ENCODE results near the gene ABHD16A. TPM values are rescaled to one million over a fixed set of nuclear protein-coding genes. Genes with fewer than 3 reads are reported as not detected.

Gene ABHD16A
- total RNA-seq, 4 donors from 2014 or later: 37.1 to 62.1 (median 49.9) TPM

DNA sequence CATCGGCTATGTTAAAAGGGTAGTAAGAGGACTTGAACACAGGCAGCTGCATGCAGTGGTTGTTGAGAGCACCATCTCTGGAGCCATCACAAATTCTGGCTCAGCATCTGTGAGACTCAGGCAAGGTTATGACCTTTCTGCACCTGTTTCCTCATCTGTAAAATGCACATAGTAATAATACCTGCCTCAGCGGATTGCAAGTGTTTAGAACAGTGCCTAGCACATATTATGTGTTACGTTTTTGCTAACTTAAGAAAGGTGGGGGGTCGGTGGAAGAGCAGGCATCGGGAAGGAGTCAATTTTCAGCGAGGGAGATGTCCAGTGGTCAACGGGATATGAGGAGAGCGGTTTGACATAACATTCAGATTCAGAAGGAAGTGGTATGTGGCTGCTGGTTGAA lies 25.2 kb downstream of the ABHD16A start:
- 63 to 71% methylated on average over 8 of the region's 8 CpGs for WGBS, 2 donors
- Histone ChIP-seq H3K36me3 (peaks cover 0 to 19% (median 5%) of the 10 kb centered on the region in 3 donors), H3K4me1 (peaks cover 0 to 26% (median 2%) of the 10 kb centered on the region in 4 donors), H3K4me3 (no peak overlapping the region), H3K27me3 (no peaks in the 10 kb centered on the region), H3K9me3 (no peaks in the 10 kb centered on the region), H3K27ac (no peak overlapping the region)
- TF ChIP-seq POLR2A (IDR thresholded peaks at IDR 0.05) (no peak), EP300 (IDR thresholded peaks at IDR 0.05) (no peak)
- TF ChIP-seq, protein P1, sequence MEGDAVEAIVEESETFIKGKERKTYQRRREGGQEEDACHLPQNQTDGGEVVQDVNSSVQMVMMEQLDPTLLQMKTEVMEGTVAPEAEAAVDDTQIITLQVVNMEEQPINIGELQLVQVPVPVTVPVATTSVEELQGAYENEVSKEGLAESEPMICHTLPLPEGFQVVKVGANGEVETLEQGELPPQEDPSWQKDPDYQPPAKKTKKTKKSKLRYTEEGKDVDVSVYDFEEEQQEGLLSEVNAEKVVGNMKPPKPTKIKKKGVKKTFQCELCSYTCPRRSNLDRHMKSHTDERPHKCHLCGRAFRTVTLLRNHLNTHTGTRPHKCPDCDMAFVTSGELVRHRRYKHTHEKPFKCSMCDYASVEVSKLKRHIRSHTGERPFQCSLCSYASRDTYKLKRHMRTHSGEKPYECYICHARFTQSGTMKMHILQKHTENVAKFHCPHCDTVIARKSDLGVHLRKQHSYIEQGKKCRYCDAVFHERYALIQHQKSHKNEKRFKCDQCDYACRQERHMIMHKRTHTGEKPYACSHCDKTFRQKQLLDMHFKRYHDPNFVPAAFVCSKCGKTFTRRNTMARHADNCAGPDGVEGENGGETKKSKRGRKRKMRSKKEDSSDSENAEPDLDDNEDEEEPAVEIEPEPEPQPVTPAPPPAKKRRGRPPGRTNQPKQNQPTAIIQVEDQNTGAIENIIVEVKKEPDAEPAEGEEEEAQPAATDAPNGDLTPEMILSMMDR (IDR thresholded peaks at IDR 0.05): no peak
- DNase-seq (ENCODE audit: low spot score in 2 of 2): no peak

DNA sequence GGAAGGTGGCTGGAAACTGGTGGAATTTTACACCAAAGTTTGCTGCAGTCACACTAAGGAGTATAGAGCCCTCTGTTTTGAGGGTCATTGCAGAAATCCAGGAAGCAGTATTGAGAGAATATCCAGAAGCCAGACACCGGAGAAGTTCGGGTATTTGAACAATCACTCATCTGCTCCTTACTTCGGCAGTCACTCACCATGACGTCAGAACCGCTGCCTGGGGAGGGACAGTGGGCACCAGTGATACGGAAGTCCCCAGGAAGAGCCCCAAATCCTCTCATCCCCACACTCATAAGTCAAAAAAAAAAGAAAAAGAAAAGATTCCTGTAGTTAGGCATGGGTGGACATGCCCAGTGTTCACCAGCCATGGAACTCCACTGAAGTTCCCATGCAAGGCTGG lies 26.2 kb downstream of the ABHD16A start:
- Histone ChIP-seq H3K36me3 (peaks cover 0 to 30% (median 13%) of the 10 kb centered on the region in 3 donors), H3K4me3 (no peak overlapping the region), H3K27ac (no peak overlapping the region), H3K4me1 (peaks cover 0 to 18% (median 2%) of the 10 kb centered on the region in 4 donors), H3K27me3 (no peaks in the 10 kb centered on the region), H3K9me3 (no peaks in the 10 kb centered on the region)
- no peak for TF ChIP-seq POLR2A (IDR thresholded peaks at IDR 0.05)
- no peak for TF ChIP-seq EP300 (IDR thresholded peaks at IDR 0.05)
- TF ChIP-seq, protein P1 (IDR thresholded peaks at IDR 0.05): no peak
- 67 to 73% methylated on average over 6 of the region's 6 CpGs for WGBS, 2 donors
- no peak for DNase-seq (ENCODE audit: low spot score in 2 of 2)

DNA sequence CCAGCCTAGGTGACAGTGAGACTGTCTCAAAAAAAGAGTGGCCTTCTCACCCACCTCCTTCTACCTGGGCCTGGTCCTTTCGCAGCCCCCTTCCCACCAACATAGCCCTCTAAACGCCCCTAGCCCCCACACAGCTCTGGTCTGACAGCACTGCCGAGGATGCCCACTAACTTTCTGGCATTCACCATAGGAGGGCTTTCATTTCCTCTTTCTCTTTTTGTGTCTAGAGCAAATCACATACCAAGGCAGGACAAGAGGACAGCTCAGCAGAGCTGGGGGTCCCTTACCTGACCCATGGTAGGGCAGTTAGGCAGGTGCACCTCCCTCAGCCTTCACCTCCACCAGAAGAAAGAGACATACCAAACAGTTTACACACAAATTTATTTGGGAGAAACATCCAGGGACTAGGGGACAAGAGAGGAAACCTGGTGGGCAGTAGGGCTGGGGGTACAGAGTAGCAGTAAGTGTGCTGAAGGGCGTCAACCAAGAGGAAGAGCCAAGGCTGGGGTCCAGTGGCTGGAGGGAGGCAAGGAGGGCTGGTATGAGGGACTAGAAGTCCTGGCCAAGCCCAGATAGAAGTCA lies 26.7 kb downstream of the ABHD16A start:
- Histone ChIP-seq H3K27me3 (no peaks in the 10 kb centered on the region), H3K36me3 (peaks cover 0 to 34% (median 16%) of the 10 kb centered on the region in 3 donors), H3K4me1 (peaks cover 0 to 14% (median 2%) of the 10 kb centered on the region in 4 donors), H3K9me3 (no peaks in the 10 kb centered on the region), H3K27ac (no peak overlapping the region), H3K4me3 (no peak overlapping the region)
- no peak for TF ChIP-seq POLR2A (IDR thresholded peaks at IDR 0.05)
- TF ChIP-seq, protein P1 (IDR thresholded peaks at IDR 0.05): no peak
- 72 to 82% methylated on average over 4 of the region's 4 CpGs for WGBS, 2 donors
- DNase-seq (ENCODE audit: low spot score in 2 of 2): no peak

DNA sequence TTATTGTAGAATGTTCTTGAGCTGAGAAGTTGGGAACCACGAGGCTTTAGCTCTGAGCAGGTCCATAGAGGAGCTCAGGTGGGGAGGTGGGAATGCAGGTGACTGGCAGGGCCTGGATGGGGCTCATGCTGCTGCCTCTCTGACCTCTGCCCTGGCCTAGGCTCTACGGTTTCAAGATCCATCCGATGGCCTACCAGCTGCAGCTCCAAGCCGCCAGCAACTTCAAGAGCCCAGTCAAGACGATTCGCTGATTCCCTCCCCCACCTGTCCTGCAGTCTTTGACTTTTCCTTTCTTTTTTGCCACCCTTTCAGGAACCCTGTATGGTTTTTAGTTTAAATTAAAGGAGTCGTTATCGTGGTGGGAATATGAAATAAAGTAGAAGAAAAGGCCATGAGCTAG lies 33.4 kb downstream of the ABHD16A start, which contains the start of gene LY6G5B:
Gene LY6G5B, plus strand, starts transcription at position 301 of the 400 bp plus-strand sequence. CDS start 975 bp downstream, outside the sequence.
- Histone ChIP-seq H3K27me3 (no peaks in the 10 kb centered on the region), H3K9me3 (no peaks in the 10 kb centered on the region), H3K4me1 (peaks cover 0 to 27% (median 9%) of the 10 kb centered on the region in 4 donors), H3K27ac (no peak within 1 kb of the TSS), H3K4me3 (no peak within 1 kb of the TSS), H3K36me3 (peaks cover 8 to 75% (median 46%) of the 10 kb centered on the region in 3 donors)
- no peak for DNase-seq (ENCODE audit: low spot score in 2 of 2)
- TF ChIP-seq, protein P1 (IDR thresholded peaks at IDR 0.05): no peak
- TF ChIP-seq EP300 (IDR thresholded peaks at IDR 0.05) (no peak), POLR2A (IDR thresholded peaks at IDR 0.05) (no peak)
- WGBS, 2 donors: 84 to 86% methylated on average over 8 of the region's 8 CpGs

DNA sequence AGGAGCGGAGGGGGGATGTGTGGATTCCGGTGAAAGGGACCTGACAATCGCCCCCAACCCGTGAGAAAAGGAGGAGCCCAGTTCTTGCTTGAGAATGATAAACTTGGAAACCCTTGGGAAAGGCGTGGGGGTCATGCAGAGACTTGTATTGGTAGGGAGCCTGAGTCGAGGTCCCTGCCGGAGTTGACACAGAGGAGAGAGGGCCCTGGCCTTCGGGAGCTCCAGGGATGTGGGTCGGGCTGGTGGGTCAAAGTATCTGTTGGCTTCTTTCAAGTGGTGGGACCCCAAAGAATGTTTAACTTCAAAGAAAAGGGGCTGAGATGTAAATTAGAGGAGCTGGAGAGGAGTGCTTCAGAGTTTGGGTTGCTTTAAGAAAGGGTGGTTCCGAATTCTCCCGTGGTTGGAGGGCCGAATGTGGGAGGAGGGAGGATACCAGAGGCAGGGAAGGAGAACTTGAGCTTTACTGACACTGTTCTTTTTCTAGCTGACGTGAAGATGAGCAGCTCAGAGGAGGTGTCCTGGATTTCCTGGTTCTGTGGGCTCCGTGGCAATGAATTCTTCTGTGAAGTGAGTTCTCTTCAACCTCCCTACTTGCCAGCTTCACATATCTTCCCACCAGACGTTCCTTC lies 36.7 kb downstream of the ABHD16A start:
- Histone ChIP-seq H3K4me3 (peak overlapping the region; percentile 67 to 93 (median 87)), H3K9me3 (no peaks in the 10 kb centered on the region), H3K27me3 (no peaks in the 10 kb centered on the region), H3K27ac (peak overlapping the region; percentile 60 to 99 (median 96)), H3K36me3 (peaks cover 8 to 68% (median 31%) of the 10 kb centered on the region in 3 donors), H3K4me1 (peaks cover 0 to 57% (median 24%) of the 10 kb centered on the region in 4 donors)
- no peak for DNase-seq (ENCODE audit: low spot score in 2 of 2)
- no peak for TF ChIP-seq EP300 (IDR thresholded peaks at IDR 0.05)
- TF ChIP-seq, protein P1 (IDR thresholded peaks at IDR 0.05): no peak
- TF ChIP-seq POLR2A (IDR thresholded peaks at IDR 0.05): no peak
- WGBS, 2 donors: 2 to 4% methylated on average over 15 of the region's 15 CpGs

Data from tibial nerve (tissue), 4 donors.